ENCODE results near the gene RNF125. TPM values are rescaled to one million over a fixed set of nuclear protein-coding genes. Genes with fewer than 3 reads are reported as not detected.

RNF125 gene
- polyA plus RNA-seq, 1 experiment = 0.07 TPM

DNA sequence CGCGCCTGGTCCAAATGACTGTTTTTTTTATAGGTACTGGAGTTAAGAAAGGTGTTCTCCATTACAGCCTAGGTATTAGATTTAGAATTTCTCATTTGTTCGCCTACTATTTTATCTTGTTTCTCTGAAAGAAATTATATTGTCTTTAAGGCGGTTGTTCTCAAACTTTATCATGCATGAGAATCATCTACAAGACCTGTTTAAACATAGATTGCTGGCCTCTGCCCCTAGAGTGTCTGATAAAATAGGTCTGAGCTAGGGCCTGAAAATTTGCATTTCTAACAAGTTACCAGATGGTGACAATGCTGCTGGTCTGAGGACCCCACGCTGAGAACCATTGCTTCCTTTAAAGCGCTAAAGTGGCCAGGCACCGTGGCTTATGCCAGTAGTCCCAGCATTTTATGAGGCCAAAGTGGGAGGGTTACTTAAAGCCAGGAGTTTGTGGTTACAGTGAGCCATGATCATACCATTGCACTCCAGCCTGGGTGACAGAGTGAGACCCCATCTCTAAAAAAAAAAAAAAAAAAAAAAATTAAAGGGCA is 39.1 kb downstream of the RNF125 start:
- CTCF ChIA-PET = no interaction called here
- TF ChIP-seq, protein P1, sequence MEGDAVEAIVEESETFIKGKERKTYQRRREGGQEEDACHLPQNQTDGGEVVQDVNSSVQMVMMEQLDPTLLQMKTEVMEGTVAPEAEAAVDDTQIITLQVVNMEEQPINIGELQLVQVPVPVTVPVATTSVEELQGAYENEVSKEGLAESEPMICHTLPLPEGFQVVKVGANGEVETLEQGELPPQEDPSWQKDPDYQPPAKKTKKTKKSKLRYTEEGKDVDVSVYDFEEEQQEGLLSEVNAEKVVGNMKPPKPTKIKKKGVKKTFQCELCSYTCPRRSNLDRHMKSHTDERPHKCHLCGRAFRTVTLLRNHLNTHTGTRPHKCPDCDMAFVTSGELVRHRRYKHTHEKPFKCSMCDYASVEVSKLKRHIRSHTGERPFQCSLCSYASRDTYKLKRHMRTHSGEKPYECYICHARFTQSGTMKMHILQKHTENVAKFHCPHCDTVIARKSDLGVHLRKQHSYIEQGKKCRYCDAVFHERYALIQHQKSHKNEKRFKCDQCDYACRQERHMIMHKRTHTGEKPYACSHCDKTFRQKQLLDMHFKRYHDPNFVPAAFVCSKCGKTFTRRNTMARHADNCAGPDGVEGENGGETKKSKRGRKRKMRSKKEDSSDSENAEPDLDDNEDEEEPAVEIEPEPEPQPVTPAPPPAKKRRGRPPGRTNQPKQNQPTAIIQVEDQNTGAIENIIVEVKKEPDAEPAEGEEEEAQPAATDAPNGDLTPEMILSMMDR (IDR thresholded peaks at IDR 0.05; ENCODE audit: insufficient read depth, low read depth, low read length) = no peak

DNA sequence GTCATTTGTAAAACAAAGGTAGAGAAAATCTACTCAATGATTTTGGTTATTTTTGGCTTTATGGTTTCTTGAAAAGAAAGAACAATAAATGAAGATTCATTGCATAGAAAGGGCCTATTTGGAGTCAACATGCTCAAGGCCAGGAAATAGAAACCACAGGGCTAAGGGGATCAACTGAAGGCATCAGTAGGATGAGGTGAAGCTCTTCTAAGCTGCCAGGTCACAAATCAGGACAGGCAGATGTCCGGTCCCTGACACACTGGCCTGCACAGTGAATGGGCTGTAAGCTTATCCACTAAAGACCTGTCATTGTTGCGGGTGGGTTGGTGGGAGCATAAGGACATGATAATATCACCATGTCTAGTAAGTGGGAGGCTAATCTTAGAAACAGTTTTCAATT is 41.4 kb downstream of the RNF125 start:
- TF ChIP-seq, protein P1 (IDR thresholded peaks at IDR 0.05; ENCODE audit: insufficient read depth, low read depth, low read length) = no peak
- no peak for DNase-seq (ENCODE audit: low read depth)
- no peaks in the 10 kb centered on the region for H3K36me3 ChIP-seq (ENCODE audit: control insufficient read depth, insufficient read depth, low read length)
- no peak overlapping the region for H3K4me3 ChIP-seq (ENCODE audit: low read depth, low read length)
- POLR2A ChIA-PET = no interaction called here
- CTCF ChIA-PET = interaction anchor here (1.1 kb wide), 1 partner anchor 12 kb away, joined by 4 read pairs; no protein-coding TSS in a partner anchor
- H3K27me3 ChIP-seq (ENCODE audit: control insufficient read depth, insufficient read depth, low read length) = no peaks in the 10 kb centered on the region

More for the DNA sequence above, 39.1 kb downstream of the RNF125 start:
- no peak overlapping the region for H3K4me3 ChIP-seq (ENCODE audit: low read depth, low read length)
- no peaks in the 10 kb centered on the region for H3K27me3 ChIP-seq (ENCODE audit: control insufficient read depth, insufficient read depth, low read length)
- no peaks in the 10 kb centered on the region for H3K36me3 ChIP-seq (ENCODE audit: control insufficient read depth, insufficient read depth, low read length)
- DNase-seq (ENCODE audit: low read depth) = no peak
- POLR2A ChIA-PET = no interaction called here

DNA sequence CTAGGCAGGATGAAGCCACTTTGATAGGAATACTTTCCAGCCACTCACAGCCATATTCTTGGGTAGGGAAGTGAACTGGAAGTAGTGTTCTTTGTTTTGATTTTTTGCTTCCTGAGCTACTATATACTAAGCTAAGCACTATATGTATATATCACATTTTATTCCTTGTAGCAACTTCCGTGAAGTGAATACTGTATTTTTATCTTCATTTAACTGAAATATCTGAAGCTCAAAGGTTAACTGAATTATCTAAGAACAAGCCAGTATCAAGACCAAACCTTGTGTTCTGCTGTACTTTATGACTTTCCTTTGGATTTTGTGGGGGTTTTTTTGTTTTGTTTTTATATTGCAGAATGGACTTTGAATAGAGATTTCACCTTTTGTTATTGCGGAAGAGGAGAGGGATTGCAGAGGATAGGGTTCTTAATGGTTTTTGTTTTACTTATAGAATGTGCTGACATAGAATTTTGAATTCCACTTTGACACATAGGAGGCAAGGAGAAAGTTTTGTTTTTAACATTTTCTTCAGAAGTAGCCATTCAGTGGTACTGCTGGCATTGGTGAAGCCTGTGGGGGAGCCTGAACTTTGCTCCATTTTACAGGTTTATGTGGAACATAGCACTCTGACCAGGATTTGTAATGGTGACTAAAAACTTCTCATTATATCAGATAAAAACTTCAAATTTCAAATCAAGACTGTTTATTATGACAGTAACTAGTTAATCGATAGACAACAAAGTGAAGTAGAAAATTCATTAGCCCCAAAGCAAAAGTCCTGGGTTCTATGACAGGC is 48.9 kb downstream of the RNF125 start:
- TF ChIP-seq, protein P1 (IDR thresholded peaks at IDR 0.05; ENCODE audit: insufficient read depth, low read depth, low read length) = no peak
- POLR2A ChIA-PET = interaction anchor here (0.7 kb wide), 1 partner anchor 11 kb away, joined by 3 read pairs; no protein-coding TSS in a partner anchor
- DNase-seq (ENCODE audit: low read depth) = no peak
- Histone ChIP-seq H3K36me3 (ENCODE audit: control insufficient read depth, insufficient read depth, low read length) (no peaks in the 10 kb centered on the region), H3K27me3 (ENCODE audit: control insufficient read depth, insufficient read depth, low read length) (no peaks in the 10 kb centered on the region), H3K4me3 (ENCODE audit: low read depth, low read length) (no peak overlapping the region)
- CTCF ChIA-PET = no interaction called here

DNA sequence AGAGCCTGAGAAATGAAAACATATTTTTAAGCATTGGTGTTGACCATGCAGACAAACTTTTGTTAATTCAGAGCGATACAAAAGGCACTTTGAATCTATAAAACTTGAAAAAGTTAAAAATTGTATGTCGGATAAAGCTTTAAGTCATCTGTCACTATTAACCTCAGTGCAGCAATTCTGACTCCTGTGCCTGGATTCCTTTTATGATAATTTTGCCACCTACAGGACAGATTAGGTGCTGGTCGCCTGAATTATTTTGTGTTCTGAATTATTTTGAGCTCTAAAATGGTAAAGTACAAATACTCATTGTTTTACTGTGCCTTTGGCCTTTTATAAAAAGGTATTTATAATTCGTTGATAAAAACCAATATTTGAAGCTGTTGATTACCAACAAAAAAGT is 53.7 kb downstream of the RNF125 start:
- DNase-seq (ENCODE audit: low read depth) = no peak
- Histone ChIP-seq H3K4me3 (ENCODE audit: low read depth, low read length) (no peak overlapping the region), H3K27me3 (ENCODE audit: control insufficient read depth, insufficient read depth, low read length) (no peaks in the 10 kb centered on the region), H3K36me3 (ENCODE audit: control insufficient read depth, insufficient read depth, low read length) (no peaks in the 10 kb centered on the region)
- TF ChIP-seq, protein P1 (IDR thresholded peaks at IDR 0.05; ENCODE audit: insufficient read depth, low read depth, low read length) = peak; percentile 15; the same call in 1 of the 2 replicates
- CTCF ChIA-PET = interaction anchor here (0.8 kb wide), 1 partner anchor 22 kb away, joined by 3 read pairs; no protein-coding TSS in a partner anchor
- POLR2A ChIA-PET = no interaction called here

DNA sequence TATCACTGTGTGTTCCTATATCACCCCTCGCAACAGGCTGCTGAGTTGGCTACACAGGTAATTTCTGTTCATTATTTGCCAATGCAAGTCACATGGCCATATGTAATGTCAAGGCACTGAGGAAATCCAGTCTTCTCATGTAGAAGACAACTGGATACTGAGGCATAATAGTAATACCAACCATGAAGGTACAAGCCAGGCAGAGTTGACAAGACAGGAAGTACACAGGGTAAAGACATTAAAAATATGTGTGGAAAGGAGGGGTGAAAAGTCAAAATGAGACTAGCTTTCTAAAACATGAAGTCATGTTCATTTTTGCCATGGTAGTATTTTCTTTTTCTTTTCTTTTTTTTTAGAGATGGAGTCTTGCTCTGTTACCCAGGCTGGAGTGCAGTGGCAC is 55.6 kb downstream of the RNF125 start:
- Histone ChIP-seq H3K4me3 (ENCODE audit: low read depth, low read length) (no peak overlapping the region), H3K36me3 (ENCODE audit: control insufficient read depth, insufficient read depth, low read length) (no peaks in the 10 kb centered on the region), H3K27me3 (ENCODE audit: control insufficient read depth, insufficient read depth, low read length) (no peaks in the 10 kb centered on the region)
- POLR2A ChIA-PET = no interaction called here
- DNase-seq (ENCODE audit: low read depth) = no peak
- TF ChIP-seq, protein P1 (IDR thresholded peaks at IDR 0.05; ENCODE audit: insufficient read depth, low read depth, low read length) = no peak
- CTCF ChIA-PET = no interaction called here
